Vagina (tissue), 2 donors: ENCODE measurements around the gene SMYD1. TPM values are rescaled to one million over a fixed set of nuclear protein-coding genes. Genes with fewer than 3 reads are reported as not detected.

Experiments used
- DNase-seq, 2 donors: peaks; one replicate each; pipeline ENCODE4 v3.0.0-alpha.2; 2017; ENCODE audit errors: extremely low spot score in 2 of 2
- H3K27ac ChIP-seq: fragments of 200-600 bp; sonication (generic); one replicate; pipeline ENCODE4 v1.5.1; 2019
- H3K27me3 ChIP-seq: fragments of 200-600 bp; sonication (generic); one replicate; pipeline ENCODE4 v1.5.1; 2019
- H3K36me3 ChIP-seq, 2 donors: fragments of 200-600 bp; sonication (generic); one replicate each; pipeline ENCODE4 v1.5.1; 2017 to 2019
- H3K4me1 ChIP-seq: fragments of 200-600 bp; sonication (generic); one replicate; pipeline ENCODE4 v1.5.1; 2019
- H3K4me3 ChIP-seq, 2 donors: fragments of 200-600 bp; sonication (generic); 1 replicate in 1 of 2; 2 replicates in 1 of 2; pipeline ENCODE4 v1.5.1; 2016 to 2019
- H3K9me3 ChIP-seq: fragments of 200-600 bp; sonication (generic); one replicate; pipeline ENCODE4 v1.5.1; 2019
- POLR2A ChIP-seq, 2 donors: fragments of 450-650 bp; IDR thresholded peaks; one replicate each; pipeline ENCODE4 v1.6.1; 2017; ENCODE audit warnings: antibody characterized with exemption in 2 of 2, mild to moderate bottlenecking in 2 of 2, moderate library complexity in 2 of 2
- POLR2AphosphoS5 ChIP-seq, 2 donors: sonication (generic); formaldehyde crosslinking; IDR thresholded peaks; one replicate each; pipeline ENCODE4 v1.9.0; 2017; ENCODE audit warnings: antibody characterized with exemption in 2 of 2, mild to moderate bottlenecking in 2 of 2, low read depth in 1 of 2; ENCODE audit not compliant: insufficient read depth in 1 of 2
- intact Hi-C: fragments of 100-400 bp; cut with DNase I; formaldehyde crosslinking; loops from one replicate; pipeline ENCODE4 v1.15.1; 2023
- total RNA-seq: library from RNA; depleted of rRNA; stranded (reverse); fragments of >200 nt; gene quantifications from one replicate; pipeline ENCODE4 v1.2.3, GENCODE V29; 2016
- TF ChIP-seq, protein P1 (sequence below), 3 experiments: fragments of 450-650 bp in 2 of 3; fragments of 200-600 bp in 1 of 3; sonication (generic) in 1 of 3; IDR thresholded peaks; one replicate each; pipeline ENCODE4 v1.5.1; 2017 to 2019; ENCODE audit warnings: antibody characterized with exemption in 3 of 3, mild to moderate bottlenecking in 2 of 3, moderate library complexity in 2 of 3

Gene SMYD1
- total RNA-seq, 1 donor from 2014 or later, result not detected

GRCh38 chr2:88129313-88129959 lies 61.8 kb downstream of the SMYD1 start:
- TF ChIP-seq, protein P1, sequence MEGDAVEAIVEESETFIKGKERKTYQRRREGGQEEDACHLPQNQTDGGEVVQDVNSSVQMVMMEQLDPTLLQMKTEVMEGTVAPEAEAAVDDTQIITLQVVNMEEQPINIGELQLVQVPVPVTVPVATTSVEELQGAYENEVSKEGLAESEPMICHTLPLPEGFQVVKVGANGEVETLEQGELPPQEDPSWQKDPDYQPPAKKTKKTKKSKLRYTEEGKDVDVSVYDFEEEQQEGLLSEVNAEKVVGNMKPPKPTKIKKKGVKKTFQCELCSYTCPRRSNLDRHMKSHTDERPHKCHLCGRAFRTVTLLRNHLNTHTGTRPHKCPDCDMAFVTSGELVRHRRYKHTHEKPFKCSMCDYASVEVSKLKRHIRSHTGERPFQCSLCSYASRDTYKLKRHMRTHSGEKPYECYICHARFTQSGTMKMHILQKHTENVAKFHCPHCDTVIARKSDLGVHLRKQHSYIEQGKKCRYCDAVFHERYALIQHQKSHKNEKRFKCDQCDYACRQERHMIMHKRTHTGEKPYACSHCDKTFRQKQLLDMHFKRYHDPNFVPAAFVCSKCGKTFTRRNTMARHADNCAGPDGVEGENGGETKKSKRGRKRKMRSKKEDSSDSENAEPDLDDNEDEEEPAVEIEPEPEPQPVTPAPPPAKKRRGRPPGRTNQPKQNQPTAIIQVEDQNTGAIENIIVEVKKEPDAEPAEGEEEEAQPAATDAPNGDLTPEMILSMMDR (IDR thresholded peaks at IDR 0.05), result no peak
- TF ChIP-seq POLR2AphosphoS5 (IDR thresholded peaks at IDR 0.05; ENCODE audit: insufficient read depth in 1 of 2, low read depth in 1 of 2), result no peak
- TF ChIP-seq POLR2A (IDR thresholded peaks at IDR 0.05), result no peak
- no peaks in the 10 kb centered on the region for H3K27me3 ChIP-seq
- H3K36me3 ChIP-seq, result no peaks in the 10 kb centered on the region
- peak in 1 of 2 donors; percentile 74 for DNase-seq
- no peaks in the 10 kb centered on the region for H3K4me1 ChIP-seq
- no peaks in the 10 kb centered on the region for H3K9me3 ChIP-seq
- H3K4me3 ChIP-seq, result no peak overlapping the region
- H3K27ac ChIP-seq, result no peak overlapping the region
- intact Hi-C loops, result no loop called here

DNA sequence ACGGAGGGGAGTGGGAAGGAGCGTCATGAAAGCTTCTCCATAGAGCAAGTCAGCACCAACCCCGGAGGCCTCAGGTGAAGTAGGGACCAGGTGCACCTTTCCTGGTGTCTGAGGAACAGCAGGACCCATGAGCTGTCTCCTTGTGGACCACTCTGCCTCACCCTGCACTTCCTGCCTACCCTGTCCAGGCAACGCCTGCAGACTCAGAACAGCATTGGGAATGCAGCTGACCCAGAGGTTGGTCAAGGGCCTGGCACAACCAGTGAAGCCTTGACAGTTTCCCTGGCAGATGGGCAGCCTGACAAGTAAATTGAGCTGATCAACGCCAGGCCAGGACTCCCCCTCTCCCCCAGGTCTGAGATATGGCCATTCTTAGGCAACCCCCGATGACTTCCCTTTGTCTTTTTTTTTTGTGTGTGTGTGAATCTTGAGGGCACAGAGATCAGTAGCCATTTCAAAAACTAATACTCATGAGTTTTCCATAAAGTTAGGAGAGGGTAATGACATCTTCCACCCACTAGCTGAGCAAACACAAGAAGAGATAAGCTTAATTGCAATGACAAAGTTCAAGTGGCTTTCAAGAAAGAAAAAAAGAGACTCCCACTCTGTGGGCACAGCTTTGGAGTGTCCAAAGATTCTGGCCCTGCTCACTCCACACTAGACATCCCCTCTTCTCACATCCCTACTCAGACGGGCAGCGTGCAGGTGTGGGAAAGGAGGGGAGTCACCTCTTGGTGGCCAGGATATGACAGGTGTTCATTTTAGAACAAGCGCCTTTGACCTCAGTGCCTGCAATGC lies 63.8 kb downstream of the SMYD1 start:
- DNase-seq, result peak in 1 of 2 donors; percentile 83
- H3K27ac ChIP-seq, result no peak overlapping the region
- no peak overlapping the region for H3K4me3 ChIP-seq
- H3K4me1 ChIP-seq, result no peaks in the 10 kb centered on the region
- H3K9me3 ChIP-seq, result no peaks in the 10 kb centered on the region
- intact Hi-C loops, result no loop called here
- no peaks in the 10 kb centered on the region for H3K36me3 ChIP-seq
- H3K27me3 ChIP-seq, result no peaks in the 10 kb centered on the region
- TF ChIP-seq POLR2AphosphoS5 (IDR thresholded peaks at IDR 0.05; ENCODE audit: insufficient read depth in 1 of 2, low read depth in 1 of 2), result no peak
- TF ChIP-seq, protein P1 (IDR thresholded peaks at IDR 0.05), result no peak
- no peak for TF ChIP-seq POLR2A (IDR thresholded peaks at IDR 0.05)

DNA sequence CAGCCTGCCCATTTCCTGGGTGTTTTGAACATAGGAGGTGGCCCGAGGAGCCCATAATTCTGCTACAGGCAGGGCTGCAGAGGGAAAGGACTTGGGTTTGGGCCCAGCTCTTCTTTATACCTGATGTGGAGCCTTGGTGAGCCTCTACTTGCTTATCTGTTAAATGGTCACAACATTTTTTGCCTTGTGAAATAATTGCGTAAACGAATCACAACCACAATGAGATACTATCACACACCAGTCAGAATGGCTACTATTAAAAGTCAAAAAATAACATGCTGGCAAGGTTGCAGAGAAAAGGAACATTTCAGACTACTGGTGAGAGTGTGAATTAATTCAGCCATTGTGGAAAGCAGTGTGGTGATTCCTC lies 64.4 kb downstream of the SMYD1 start:
- TF ChIP-seq POLR2A (IDR thresholded peaks at IDR 0.05) (no peak), POLR2AphosphoS5 (IDR thresholded peaks at IDR 0.05; ENCODE audit: insufficient read depth in 1 of 2, low read depth in 1 of 2) (no peak)
- TF ChIP-seq, protein P1 (IDR thresholded peaks at IDR 0.05), result no peak
- H3K27me3 ChIP-seq, result no peaks in the 10 kb centered on the region
- DNase-seq, result no peak
- no peak overlapping the region for H3K27ac ChIP-seq
- H3K4me3 ChIP-seq, result no peak overlapping the region
- no peaks in the 10 kb centered on the region for H3K36me3 ChIP-seq
- intact Hi-C loops, result no loop called here
- no peaks in the 10 kb centered on the region for H3K9me3 ChIP-seq
- H3K4me1 ChIP-seq, result no peaks in the 10 kb centered on the region

DNA sequence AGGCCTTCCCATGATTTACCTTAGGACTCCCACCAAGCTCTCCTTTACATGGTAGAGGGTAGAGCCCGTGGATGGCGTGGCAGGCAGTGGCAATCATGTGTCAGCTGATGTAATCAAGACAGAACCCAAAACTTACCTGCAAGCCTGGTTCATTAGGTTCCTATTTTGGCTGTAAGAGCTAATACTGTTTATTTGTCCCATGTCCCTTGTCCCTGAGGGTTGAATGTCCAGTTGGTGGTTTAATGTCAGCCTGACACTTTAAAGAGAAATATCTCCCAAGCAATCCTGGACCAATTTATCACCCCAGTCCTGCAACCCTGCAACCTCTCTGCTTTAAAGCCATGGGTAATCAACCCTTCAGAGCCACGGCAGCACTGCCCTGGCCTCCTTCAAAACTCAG lies 66.2 kb downstream of the SMYD1 start:
- no peak overlapping the region for H3K4me3 ChIP-seq
- DNase-seq, result no peak
- no peaks in the 10 kb centered on the region for H3K4me1 ChIP-seq
- H3K36me3 ChIP-seq, result no peaks in the 10 kb centered on the region
- TF ChIP-seq, protein P1 (IDR thresholded peaks at IDR 0.05), result no peak
- TF ChIP-seq POLR2A (IDR thresholded peaks at IDR 0.05) (no peak), POLR2AphosphoS5 (IDR thresholded peaks at IDR 0.05; ENCODE audit: insufficient read depth in 1 of 2, low read depth in 1 of 2) (no peak)
- no peaks in the 10 kb centered on the region for H3K27me3 ChIP-seq
- intact Hi-C loops, result no loop called here
- no peak overlapping the region for H3K27ac ChIP-seq
- no peaks in the 10 kb centered on the region for H3K9me3 ChIP-seq

DNA sequence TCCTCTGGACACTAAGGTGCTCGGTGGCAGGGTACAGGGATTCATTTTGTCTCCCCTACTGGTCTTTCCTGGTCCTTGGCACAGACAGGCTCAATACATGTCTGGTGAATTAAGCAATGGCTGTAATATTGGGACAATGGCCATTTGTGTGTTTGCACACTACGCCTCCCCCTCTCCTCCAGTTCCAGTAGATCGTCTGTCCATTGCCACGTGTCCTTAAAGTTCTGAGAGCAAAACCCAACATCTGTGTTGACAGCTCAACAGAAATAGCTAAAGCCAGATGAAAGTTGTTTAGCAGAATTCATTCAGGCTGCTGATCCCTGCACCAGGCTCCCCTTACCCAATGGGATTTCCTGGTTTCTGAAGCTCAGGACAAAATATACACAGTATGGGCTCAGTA lies 69.2 kb downstream of the SMYD1 start:
- DNase-seq, result no peak

More for the DNA sequence above, 69.2 kb downstream of the SMYD1 start:
- TF ChIP-seq, protein P1 (IDR thresholded peaks at IDR 0.05), result no peak
- TF ChIP-seq POLR2A (IDR thresholded peaks at IDR 0.05) (no peak), POLR2AphosphoS5 (IDR thresholded peaks at IDR 0.05; ENCODE audit: insufficient read depth in 1 of 2, low read depth in 1 of 2) (no peak)
- no peak overlapping the region for H3K4me3 ChIP-seq
- H3K36me3 ChIP-seq, result no peaks in the 10 kb centered on the region
- H3K9me3 ChIP-seq, result no peaks in the 10 kb centered on the region
- no peak overlapping the region for H3K27ac ChIP-seq
- no peaks in the 10 kb centered on the region for H3K4me1 ChIP-seq
- intact Hi-C loops, result no loop called here
- H3K27me3 ChIP-seq, result no peaks in the 10 kb centered on the region
